ENCODE results near the gene IL17B.

The IL17B gene

GRCh38 chr5:149379177-149379761, at the start of gene IL17B:
IL17B (minus strand) TSS chr5:149379292; CDS start chr5:149379225, 67 bp downstream.
- no peak for DNase-seq (ENCODE audit: low read depth)

- DNase-seq (ENCODE audit: low read depth): no peak
Observed at GRCh38 chr5:149428032-149428431, 48.9 kb upstream of the IL17B start.

- no peak for DNase-seq (ENCODE audit: low read depth)
Observed at GRCh38 chr5:149427374-149427773, 48.3 kb upstream of the IL17B start.

- no peak for DNase-seq (ENCODE audit: low read depth)
Observed at GRCh38 chr5:149426931-149427330, 47.8 kb upstream of the IL17B start.

- no peak for DNase-seq (ENCODE audit: low read depth)
Observed at GRCh38 chr5:149425729-149426128, 46.6 kb upstream of the IL17B start.

- DNase-seq (ENCODE audit: low read depth): no peak
Observed at GRCh38 chr5:149424371-149425315, 45.6 kb upstream of the IL17B start.

- no peak for DNase-seq (ENCODE audit: low read depth)
Observed at GRCh38 chr5:149423794-149424268, 44.7 kb upstream of the IL17B start.

- DNase-seq (ENCODE audit: low read depth): no peak
Observed at GRCh38 chr5:149423049-149423793, 44.1 kb upstream of the IL17B start.

- no peak for DNase-seq (ENCODE audit: low read depth)
Observed at GRCh38 chr5:149422366-149423048, 43.4 kb upstream of the IL17B start.

GRCh38 chr5:149421834-149422233, 42.7 kb upstream of the IL17B start:
- no peak for DNase-seq (ENCODE audit: low read depth)

- DNase-seq (ENCODE audit: low read depth): no peak
Observed at GRCh38 chr5:149421372-149421685, 42.2 kb upstream of the IL17B start.

GRCh38 chr5:149420545-149421371, 41.7 kb upstream of the IL17B start:
- DNase-seq (ENCODE audit: low read depth): no peak

- no peak for DNase-seq (ENCODE audit: low read depth)
Observed at GRCh38 chr5:149419859-149420544, 40.9 kb upstream of the IL17B start.

GRCh38 chr5:149419532-149419858, 40.4 kb upstream of the IL17B start:
- no peak for DNase-seq (ENCODE audit: low read depth)

- DNase-seq (ENCODE audit: low read depth): no peak
Observed at GRCh38 chr5:149418910-149419531, 39.9 kb upstream of the IL17B start.

- no peak for DNase-seq (ENCODE audit: low read depth)
Observed at GRCh38 chr5:149417711-149418368, 38.7 kb upstream of the IL17B start.

GRCh38 chr5:149416987-149417710, 38.1 kb upstream of the IL17B start:
- no peak for DNase-seq (ENCODE audit: low read depth)

GRCh38 chr5:149415066-149415967, 36.2 kb upstream of the IL17B start:
- no peak for DNase-seq (ENCODE audit: low read depth)

Measured in stimulated activated CD8-positive, alpha-beta memory T cell treated with anti-CD3 and anti-CD28 coated beads, Interleukin-12 subunit alpha, Interleukin-12 subunit beta, amount 100 ng/mL, for 1 hour (primary cell).